KBM-7 (cell line): ENCODE results near the gene ARID3B.
"Not testable (repeated sequence)": the region's sequence is repeated elsewhere in the genome, so short reads cannot be mapped to it uniquely, and the experiment has no call there.

ENCODE experiments used
- DNase-seq: peaks from one replicate; pipeline ENCODE4 v3.0.0-alpha.2; 2015
- in situ Hi-C: fragments of 300-500 bp; cut with MboI; formaldehyde crosslinking; loops from 2 replicates; pipeline ENCODE4 v1.14.3; 2020; ENCODE audit warnings: low sequenced_read_pairs, low pct_unique_long_range_greater_than_20kb, mixed read lengths

Gene ARID3B

DNA sequence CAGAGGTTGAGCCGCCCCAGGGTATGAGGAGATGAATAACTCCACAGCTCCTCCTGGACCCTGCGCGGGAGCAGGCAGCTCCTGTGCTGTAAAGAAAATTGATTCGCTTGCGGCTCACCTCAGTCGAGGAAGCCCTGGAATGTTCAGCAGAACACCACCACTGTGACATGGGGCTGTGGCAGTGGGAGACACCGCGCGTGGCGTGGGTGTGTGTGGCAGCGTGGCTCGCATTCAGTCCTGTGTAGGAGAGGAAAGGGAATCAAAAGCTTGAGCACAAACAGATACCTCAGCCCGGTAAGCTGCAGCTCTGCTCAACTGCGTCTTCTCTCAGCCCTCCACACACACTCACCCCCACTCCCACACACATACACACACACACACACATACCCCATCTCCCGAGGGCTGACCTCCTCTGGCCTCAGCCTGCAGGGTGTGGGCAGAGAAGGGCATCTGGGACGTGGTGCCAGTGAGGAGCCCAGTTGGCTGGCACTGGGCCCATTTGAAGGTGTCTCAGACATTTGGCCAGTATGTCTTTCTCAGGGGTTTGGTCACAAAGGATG is 56.2 kb downstream of the ARID3B start:
- in situ Hi-C loops, DNase-seq: not testable (repeated sequence)

- DNase-seq: no peak
- in situ Hi-C loops: no loop called here
These were observed 57.3 kb downstream of the ARID3B start for GRCh38 chr15:74598126-74598842.

DNA sequence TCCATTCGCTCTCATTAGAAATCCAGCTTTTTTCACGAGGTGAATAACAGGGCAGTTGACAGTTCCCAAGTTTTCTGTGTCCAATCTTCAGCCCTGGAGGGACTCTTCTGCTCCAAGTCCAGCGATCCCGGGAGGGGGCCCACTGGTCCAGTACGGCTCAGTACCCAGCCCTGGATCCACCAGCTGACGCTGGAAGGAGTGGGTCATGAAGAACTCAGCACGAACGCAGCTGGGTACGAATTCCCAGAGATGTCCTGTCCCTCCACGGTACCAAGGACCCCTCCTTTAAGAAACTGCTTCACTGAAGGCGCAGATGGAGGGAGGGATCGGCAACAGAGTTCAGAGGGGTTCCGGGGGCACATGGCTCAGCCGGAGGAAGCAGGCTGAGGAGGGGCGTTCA is 58.1 kb downstream of the ARID3B start:
- in situ Hi-C loops: no loop called here
- DNase-seq: no peak

DNA sequence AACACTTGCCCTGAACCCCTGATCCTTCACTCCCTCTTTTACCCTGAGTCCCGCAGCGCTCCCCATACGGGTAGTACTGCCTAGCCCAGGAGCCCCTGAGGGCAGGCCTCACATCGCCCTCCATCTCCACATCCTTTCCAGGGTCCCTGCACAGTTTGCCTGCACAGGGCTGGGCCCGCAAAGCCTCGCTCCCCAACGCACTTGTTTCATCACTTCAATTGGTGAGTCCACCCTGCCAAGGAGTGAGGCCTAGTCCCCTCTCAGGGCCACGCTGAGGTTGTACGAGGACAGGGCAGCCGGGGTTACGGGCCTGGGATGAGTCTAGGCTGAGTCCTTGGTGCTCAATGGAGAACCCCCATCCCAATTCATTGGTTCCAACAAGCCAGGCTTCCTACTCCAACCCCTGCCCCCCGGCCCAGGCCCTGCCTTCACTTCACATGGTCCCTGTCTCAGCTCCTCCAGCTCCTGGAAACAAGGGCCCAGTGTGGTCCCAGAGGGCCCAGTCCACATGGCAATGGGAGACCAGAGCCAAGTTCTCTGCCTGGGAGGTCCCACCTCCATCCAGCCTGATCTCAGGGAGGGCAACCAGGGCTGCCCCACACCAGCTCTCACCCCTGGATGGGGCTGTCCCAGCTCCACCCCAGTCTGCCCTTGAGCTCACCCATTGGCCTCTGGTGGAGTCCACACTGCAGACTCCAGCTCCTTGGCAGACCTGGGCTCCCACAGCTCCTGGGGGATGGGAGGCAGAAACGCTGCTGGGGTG is 62.2 kb downstream of the ARID3B start:
- in situ Hi-C loops: no loop called here

GRCh38 chr15:74603789-74604705 is 63.0 kb downstream of the ARID3B start:
- no peak for DNase-seq
- in situ Hi-C loops: no loop called here

More for the DNA sequence above, 62.2 kb downstream of the ARID3B start:
- DNase-seq: no peak

DNA sequence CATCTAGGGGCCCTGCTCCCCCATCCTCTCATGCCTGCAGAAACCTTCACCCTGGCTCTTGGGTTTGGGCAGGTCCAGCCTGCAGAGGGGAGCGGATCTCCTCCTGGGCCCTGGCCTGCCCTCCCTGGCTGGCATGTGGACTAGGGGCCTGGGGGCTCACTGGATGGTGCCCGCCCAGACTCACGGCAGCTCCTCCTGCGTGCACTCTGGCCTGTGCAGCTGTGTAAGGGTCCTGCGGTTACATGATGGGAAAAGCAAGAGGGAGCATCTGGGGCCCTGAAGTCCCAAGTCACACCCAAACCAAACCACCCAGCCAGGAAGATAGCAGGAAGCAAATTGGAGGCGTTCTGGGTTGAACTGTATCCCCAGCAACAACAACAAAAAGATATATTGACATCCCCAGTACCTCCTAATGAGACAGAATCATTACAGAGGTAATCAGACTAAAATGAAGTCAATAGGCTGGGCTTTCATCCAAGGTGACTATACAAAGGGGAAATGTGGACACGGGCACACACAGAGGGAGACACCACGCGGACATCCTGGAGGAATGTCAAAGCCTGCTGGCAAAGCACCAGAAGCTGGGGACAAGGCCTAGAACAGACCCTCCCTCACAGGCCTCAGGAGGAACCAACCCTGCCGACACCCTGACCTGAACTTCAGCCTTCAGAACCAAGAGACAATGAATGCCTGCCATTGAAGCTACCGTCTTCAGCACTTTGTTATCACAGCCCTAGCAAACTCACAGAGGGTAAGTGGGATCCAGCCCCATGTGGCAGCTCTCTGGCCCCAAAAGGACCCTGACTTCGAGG is 64.2 kb downstream of the ARID3B start:
- in situ Hi-C loops: no loop called here
- no peak for DNase-seq

GRCh38 chr15:74605795-74606150 is 64.8 kb downstream of the ARID3B start:
- no peak for DNase-seq
- in situ Hi-C loops: no loop called here

GRCh38 chr15:74608786-74609185 is 67.8 kb downstream of the ARID3B start:
- DNase-seq: no peak
- in situ Hi-C loops: no loop called here

DNA sequence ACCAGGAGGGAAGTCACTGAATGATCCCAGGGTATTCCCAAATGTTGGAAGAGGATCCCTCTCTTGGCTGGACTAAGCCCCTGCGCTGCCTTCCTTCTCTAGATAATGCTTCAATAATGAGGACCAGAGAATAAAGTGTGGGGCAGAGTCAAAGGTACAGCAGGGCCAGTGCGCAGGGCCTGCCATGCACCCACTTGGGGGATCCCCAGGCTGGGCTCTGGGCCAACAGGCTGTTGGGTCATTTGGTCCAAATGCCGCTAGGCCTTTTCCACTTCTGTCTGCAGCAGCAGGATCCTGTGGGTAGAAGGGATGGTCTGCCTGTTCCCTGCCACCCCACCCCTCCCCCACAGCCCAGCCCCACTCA is 68.9 kb downstream of the ARID3B start:
- DNase-seq: no peak
- in situ Hi-C loops: no loop called here

GRCh38 chr15:74610302-74610951 is 69.4 kb downstream of the ARID3B start:
- in situ Hi-C loops: no loop called here

GRCh38 chr15:74611341-74611740 is 70.3 kb downstream of the ARID3B start:
- no peak for DNase-seq
- in situ Hi-C loops: no loop called here

More at GRCh38 chr15:74610302-74610951, 69.4 kb downstream of the ARID3B start:
- DNase-seq: no peak

DNA sequence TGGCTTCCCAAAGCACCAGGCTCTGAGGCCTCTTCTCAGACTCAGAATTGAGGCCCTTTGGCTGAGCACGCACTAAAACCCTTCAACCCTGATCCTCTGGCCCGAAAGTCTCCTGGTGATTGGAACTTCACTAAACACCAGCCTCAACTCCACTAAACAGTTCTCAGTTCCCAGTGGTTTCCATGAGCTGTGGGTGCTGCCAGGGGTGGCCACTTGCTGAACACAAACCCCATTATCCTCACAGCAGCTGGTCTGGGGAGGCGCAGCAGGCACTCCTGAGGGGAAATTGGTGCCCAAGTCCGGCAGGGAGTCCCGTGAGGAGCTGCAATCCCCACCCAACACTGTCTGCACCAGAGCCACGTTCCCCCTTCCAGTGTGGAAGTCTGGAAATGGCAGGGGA is 70.8 kb downstream of the ARID3B start:
- in situ Hi-C loops: no loop called here
- no peak for DNase-seq

GRCh38 chr15:74612677-74613076 is 71.7 kb downstream of the ARID3B start:
- DNase-seq: no peak
- in situ Hi-C loops: no loop called here

- DNase-seq: no peak
- in situ Hi-C loops: no loop called here
These were observed 72.3 kb downstream of the ARID3B start for GRCh38 chr15:74613089-74613952.

DNA sequence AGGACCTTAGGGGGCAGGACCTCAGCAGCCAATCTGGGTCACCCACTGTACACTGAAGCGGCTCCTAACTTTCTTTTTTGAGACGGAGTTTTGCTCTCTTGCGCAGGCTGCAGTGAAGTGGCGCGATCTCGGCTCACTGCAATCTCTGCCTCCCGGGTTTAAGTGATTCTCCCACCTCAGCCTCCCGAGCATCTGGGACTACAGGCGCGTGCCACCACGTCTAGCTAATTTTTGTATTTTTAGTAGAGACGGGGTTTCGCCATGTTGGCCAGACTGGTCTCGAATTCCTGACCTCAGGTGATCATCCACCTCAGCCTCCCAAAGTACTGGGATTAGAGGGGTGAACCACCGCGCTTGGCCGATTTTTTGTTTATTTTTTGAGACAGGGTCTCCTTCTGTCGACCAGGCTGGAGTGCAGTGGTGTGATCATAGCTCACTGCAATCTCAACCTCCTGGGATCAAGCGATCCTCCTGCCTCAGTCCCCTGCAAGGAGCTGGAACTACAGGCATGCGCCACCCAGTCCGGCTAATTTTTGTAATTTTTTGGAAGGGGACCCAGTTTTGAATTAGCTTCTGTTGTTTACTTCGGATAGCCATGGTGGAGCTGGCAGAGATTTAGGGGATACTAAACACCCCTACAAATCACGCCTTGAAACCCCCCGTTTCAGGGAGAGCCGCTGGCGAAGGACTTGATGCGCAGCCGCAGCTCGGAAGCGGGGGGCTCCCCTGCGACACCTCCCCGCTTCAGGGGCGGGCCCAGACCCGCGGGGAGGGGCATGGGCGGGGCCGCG is 73.1 kb downstream of the ARID3B start:
- DNase-seq: no peak
- in situ Hi-C loops: no loop called here

DNA sequence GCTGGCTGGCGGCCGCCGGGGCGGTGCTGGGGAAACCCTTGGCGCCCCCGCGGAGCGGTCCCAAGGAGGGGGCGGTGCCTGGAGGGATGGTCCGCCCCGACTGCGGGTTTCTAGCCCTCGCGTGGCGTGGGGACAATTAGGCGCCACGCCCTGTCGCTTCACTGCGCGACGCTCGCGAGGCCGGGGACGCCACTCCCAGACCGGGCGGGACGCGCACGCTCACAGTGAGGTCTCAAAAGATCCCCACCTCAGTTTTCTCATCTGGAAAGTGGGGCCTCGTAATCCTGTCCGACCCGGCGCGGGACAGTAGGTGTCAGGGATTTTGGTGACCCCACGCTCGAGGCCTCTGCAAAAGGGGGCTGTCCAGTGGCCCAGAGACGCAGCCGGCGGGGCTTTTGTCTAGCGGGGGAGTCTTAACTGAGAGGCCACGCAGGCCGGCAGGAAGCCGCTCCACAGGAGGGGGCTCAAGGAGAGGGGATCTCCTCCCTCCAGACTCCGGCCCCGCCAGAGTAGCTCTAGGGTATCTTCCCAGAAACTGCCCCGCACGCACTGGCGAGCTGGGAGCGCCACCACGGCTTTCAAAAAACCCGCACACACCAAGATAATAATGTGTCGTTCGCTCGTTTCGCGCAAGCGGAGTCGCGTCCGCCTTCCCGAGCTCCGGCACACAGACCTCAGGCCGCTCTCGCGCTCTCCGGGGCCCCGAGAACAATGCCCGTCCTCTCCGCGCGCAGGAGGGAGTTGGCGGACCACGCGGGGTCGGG is 73.9 kb downstream of the ARID3B start:
- peak; percentile 79 for DNase-seq
- in situ Hi-C loops: no loop called here
